Vagina (tissue), 2 donors: ENCODE results near the gene CALML3.

Experiments
- POLR2A ChIP-seq, 2 donors: fragments of 450-650 bp; IDR thresholded peaks; one replicate each; pipeline ENCODE4 v1.6.1; 2017; ENCODE audit warnings: antibody characterized with exemption in 2 of 2, mild to moderate bottlenecking in 2 of 2, moderate library complexity in 2 of 2
- TF ChIP-seq, protein P1 (sequence below), 3 experiments: fragments of 450-650 bp in 2 of 3; fragments of 200-600 bp in 1 of 3; sonication (generic) in 1 of 3; IDR thresholded peaks; one replicate each; pipeline ENCODE4 v1.5.1; 2017 to 2019; ENCODE audit warnings: antibody characterized with exemption in 3 of 3, mild to moderate bottlenecking in 2 of 3, moderate library complexity in 2 of 3

DNA sequence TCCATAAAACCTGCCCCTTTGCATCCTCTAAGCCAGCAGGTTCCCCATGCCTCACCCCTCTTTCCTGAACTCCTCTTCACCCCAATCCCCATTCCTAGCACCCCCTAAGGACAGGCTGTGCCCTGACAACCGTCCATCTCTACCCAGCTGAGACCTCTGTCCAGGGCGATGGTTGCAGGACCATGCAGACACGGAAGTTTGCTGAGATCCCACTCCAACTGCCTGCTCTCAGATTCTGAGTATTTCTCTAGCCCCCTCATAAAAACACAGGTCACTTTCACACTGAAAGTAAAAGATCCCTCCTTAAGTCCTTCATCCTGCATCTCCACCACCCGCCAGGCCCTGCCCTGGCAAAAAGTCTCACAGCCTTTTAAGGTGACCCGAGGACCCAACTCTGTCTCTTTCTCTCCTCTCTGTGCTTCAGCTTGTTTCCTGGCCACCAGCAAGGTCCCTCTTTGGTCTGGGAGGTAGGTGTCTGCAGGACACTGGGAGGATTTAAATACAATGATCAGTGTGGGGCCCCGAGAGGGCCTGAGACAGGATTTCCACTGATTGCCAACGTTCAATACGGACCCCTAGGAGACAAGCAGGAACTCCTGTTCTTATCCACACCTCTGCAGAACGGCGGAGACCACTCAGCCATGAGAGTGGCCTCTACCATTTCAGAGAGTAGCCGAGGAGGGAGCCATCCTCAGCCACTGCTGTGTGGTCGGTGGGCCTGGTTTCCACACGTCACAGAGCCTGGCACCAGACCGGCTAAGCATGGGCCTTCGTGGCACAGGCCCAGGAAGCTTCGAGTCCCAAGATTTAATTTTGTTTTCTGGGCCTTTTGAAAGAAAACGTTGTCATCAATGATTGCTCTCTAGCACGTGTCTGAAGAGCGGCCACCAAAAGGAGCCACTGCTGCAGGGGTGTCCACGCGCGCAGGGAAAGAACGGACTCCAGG lies 27.9 kb downstream of the CALML3 start:
- TF ChIP-seq POLR2A (IDR thresholded peaks at IDR 0.05) = no peak
- TF ChIP-seq, protein P1, sequence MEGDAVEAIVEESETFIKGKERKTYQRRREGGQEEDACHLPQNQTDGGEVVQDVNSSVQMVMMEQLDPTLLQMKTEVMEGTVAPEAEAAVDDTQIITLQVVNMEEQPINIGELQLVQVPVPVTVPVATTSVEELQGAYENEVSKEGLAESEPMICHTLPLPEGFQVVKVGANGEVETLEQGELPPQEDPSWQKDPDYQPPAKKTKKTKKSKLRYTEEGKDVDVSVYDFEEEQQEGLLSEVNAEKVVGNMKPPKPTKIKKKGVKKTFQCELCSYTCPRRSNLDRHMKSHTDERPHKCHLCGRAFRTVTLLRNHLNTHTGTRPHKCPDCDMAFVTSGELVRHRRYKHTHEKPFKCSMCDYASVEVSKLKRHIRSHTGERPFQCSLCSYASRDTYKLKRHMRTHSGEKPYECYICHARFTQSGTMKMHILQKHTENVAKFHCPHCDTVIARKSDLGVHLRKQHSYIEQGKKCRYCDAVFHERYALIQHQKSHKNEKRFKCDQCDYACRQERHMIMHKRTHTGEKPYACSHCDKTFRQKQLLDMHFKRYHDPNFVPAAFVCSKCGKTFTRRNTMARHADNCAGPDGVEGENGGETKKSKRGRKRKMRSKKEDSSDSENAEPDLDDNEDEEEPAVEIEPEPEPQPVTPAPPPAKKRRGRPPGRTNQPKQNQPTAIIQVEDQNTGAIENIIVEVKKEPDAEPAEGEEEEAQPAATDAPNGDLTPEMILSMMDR (IDR thresholded peaks at IDR 0.05) = no peak
